Muscle of leg (tissue), 11 donors: ENCODE results near the gene DSCAML1. TPM values are rescaled to one million over a fixed set of nuclear protein-coding genes. Genes with fewer than 3 reads are reported as not detected.

Experiments used
- DNase-seq: peaks from one replicate; pipeline ENCODE4 v3.0.0; 2013
- H3K27ac ChIP-seq: one replicate; pipeline ENCODE4 v1.5.1; 2013; ENCODE audit warnings: mild to moderate bottlenecking, low read length, control low read depth
- H3K27me3 ChIP-seq: one replicate; pipeline ENCODE4 v1.6.1; 2013; ENCODE audit warnings: low read length; ENCODE audit not compliant: control insufficient read depth, insufficient read depth
- H3K36me3 ChIP-seq: one replicate; pipeline ENCODE4 v1.6.1; 2013; ENCODE audit warnings: low read length; ENCODE audit not compliant: control insufficient read depth, insufficient read depth
- H3K4me1 ChIP-seq: one replicate; pipeline ENCODE4 v1.6.1; 2013; ENCODE audit warnings: low read length; ENCODE audit not compliant: control insufficient read depth, insufficient read depth
- H3K4me3 ChIP-seq: one replicate; pipeline ENCODE4 v1.5.1; 2013; ENCODE audit warnings: low read length, control low read depth
- H3K9me3 ChIP-seq: replicated peaks from 2 replicates; pipeline ENCODE4 v1.6.1; 2013; ENCODE audit warnings: low read depth, low read length; ENCODE audit not compliant: control insufficient read depth
- WGBS: methylation state at CpG from one replicate; pipeline ENCODE4 v1.1.5; 2013; ENCODE audit warnings: missing lambda C conversion rate; ENCODE audit not compliant: insufficient coverage; 5-methylcytosine and 5-hydroxymethylcytosine counted together
- polyA plus RNA-seq, 8 donors: library from polyadenylated mRNA; unstranded; fragments of 120-200 nt; gene quantifications; one replicate each; pipeline versions ENCODE4 v1.2.1 to v1.2.3, GENCODE V29; 2013; ENCODE audit warnings: inconsistent platforms in 1 of 8, low replicate concordance in 1 of 8; ENCODE audit not compliant: insufficient read length in 8 of 8, insufficient read depth in 1 of 8
- total RNA-seq: library from RNA; stranded (reverse); fragments of 120-200 nt; gene quantifications from one replicate; pipeline ENCODE4 v1.2.4, GENCODE V29; 2013

The DSCAML1 gene
- total and polyA plus RNA-seq, 9 donors: 0.28 to 0.80 (median 0.60) TPM

DNA sequence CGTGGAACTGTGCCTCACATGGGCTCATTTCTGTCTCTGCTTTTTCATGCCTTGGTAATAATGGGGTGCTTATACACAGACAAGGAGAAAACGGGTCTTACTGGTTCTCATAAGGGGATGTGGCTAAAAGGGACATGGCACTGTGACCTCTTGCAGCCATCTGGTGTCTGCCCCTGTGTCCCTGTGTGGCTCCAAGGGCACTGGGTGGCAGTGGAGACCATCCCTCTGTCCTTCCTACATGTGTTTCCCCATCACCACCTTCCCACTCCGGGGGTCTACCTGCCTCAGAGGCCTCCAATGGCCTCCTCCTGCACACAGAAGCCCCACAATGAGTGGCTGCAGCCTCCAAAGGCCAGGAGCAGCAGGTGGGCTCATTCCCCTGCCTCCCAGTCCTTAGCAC, 248.1 kb downstream of the DSCAML1 start:
- 71% methylated on average over 1 of the region's 3 CpGs for WGBS

DNA sequence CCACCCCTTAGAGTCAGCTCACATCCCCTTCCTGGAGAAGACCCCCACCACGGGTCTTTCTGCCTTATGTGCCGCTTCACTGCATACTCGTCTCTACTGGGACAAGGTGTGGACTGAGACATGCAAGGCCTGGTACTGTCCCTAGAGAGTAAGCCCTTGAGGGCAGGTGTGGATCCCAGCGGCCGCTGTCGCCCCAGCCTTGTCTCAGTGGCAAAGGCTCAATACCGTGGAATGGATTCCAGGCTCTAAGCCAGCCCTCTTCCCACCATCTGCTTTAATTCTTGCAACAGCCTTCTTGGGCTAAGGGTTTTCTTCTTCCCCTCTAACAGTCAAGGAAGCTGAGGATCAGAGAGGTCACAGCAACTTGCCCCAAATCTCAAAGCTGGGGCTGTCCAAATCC, 249.1 kb downstream of the DSCAML1 start:
- H3K4me1 ChIP-seq: peaks cover 8% of the 10 kb centered on the region
- H3K4me3 ChIP-seq: no peak overlapping the region
- no peak for DNase-seq
- no peaks in the 10 kb centered on the region for H3K36me3 ChIP-seq
- peaks cover 7% of the 10 kb centered on the region for H3K27me3 ChIP-seq
- WGBS: 56% methylated on average over 5 of the region's 7 CpGs
- H3K27ac ChIP-seq: no peak overlapping the region
- no peaks in the 10 kb centered on the region for H3K9me3 ChIP-seq

More for the DNA sequence above, 248.1 kb downstream of the DSCAML1 start:
- Histone ChIP-seq H3K27ac (no peak overlapping the region), H3K9me3 (no peaks in the 10 kb centered on the region), H3K4me1 (peaks cover 8% of the 10 kb centered on the region), H3K36me3 (no peaks in the 10 kb centered on the region), H3K27me3 (peaks cover 7% of the 10 kb centered on the region), H3K4me3 (no peak overlapping the region)
- no peak for DNase-seq

DNA sequence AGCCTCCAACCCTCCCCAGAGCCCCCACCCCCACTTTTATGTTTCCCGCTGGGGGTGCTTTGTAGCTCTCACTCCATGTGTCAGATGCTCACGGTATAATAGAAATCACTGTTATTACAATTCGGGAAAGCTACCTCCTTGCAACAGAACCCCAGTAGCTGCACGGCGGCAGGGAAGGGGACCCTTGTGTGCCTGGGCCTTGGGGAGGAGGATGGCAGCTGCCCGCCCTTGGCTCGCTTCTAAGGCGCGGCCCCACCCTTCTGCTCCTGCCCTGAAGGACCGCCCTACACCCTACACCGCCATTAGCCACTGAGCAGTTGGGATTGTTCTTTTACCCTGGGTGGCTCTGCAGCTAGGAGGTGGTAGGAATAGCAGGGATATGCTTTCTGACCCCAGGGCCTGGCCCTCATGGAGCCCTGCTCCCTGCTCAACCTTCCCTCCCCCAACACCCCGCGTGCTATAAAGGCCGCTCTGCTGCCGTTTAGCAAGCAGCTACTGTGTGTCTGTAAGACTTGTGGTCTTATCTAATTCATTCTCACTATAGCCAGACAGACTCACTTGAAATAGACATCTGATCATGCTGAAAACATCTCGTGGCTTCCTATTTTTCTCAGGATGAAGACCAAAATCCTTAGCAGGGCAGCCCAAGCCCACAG, 249.7 kb downstream of the DSCAML1 start:
- peaks cover 9% of the 10 kb centered on the region for H3K27me3 ChIP-seq
- H3K27ac ChIP-seq: no peak overlapping the region
- peaks cover 8% of the 10 kb centered on the region for H3K4me1 ChIP-seq
- no peak for DNase-seq
- no peaks in the 10 kb centered on the region for H3K9me3 ChIP-seq
- WGBS: 65% methylated on average over 4 of the region's 16 CpGs
- H3K36me3 ChIP-seq: no peaks in the 10 kb centered on the region
- H3K4me3 ChIP-seq: no peak overlapping the region

DNA sequence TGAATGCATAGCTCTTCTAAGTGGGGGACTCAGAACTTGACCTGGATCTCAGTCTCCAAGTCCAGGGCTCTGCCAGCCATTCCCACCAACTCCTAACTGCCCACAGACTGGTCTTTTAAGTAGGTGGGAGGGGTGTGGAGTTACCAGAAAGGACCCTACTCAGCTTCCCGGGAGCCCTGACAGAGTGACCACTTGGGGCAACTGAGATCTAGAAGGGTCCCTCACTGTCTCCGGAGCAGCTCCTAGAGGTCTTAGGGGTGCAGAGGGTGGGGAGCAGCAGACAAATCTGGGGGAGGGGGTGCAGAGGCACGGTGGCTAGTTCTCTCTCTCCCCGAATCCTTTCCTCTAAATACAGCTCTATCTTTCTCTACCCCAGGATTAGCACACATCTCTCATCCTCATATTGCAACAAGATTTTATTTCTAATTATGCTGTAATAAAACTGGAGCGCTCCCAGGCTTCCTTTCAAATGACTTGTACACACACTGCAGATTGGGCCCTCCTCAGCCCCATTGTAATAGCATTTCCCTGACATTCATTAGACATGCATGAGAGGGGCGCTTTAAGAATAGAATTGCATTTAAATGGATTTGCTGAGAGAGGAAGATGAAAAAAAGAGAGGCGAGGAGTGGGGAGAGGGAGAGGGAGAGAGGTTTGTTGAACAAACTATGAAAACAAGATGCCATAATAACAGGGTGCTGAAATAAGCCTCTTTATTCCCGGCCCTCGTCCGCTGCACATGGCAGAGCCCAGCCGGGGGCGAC, 250.4 kb downstream of the DSCAML1 start:
- DNase-seq: no peak
- no peak overlapping the region for H3K4me3 ChIP-seq
- WGBS: 57% methylated on average over 7 of the region's 12 CpGs

DNA sequence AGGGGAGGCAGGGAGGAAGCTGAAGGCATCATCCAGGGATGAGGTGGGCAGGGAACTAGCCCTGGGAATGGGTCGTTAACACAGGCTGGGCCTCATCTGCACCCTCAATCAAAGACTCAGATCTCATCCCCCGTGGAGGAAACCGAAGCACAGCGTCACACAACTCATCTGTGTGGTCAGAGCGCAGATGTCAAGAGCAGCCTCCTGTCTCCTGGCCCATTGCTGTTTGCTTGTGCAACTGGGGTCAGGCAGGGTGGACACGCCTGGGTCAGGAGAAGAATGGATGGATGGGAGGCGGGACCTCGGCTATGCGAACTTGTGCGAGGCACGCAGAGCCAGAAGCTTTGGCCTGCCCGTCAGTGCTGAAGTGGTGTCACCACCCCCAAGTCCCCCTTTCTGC, 251.3 kb downstream of the DSCAML1 start:
- H3K4me1 ChIP-seq: peaks cover 8% of the 10 kb centered on the region
- WGBS: 90% methylated on average over 10 of the region's 12 CpGs
- H3K4me3 ChIP-seq: no peak overlapping the region
- no peaks in the 10 kb centered on the region for H3K9me3 ChIP-seq
- no peak for DNase-seq
- H3K36me3 ChIP-seq: no peaks in the 10 kb centered on the region
- H3K27me3 ChIP-seq: peaks cover 4% of the 10 kb centered on the region
- H3K27ac ChIP-seq: no peak overlapping the region

More for the DNA sequence above, 250.4 kb downstream of the DSCAML1 start:
- peaks cover 8% of the 10 kb centered on the region for H3K4me1 ChIP-seq
- no peaks in the 10 kb centered on the region for H3K9me3 ChIP-seq
- no peak overlapping the region for H3K27ac ChIP-seq
- peaks cover 8% of the 10 kb centered on the region for H3K27me3 ChIP-seq
- H3K36me3 ChIP-seq: no peaks in the 10 kb centered on the region

DNA sequence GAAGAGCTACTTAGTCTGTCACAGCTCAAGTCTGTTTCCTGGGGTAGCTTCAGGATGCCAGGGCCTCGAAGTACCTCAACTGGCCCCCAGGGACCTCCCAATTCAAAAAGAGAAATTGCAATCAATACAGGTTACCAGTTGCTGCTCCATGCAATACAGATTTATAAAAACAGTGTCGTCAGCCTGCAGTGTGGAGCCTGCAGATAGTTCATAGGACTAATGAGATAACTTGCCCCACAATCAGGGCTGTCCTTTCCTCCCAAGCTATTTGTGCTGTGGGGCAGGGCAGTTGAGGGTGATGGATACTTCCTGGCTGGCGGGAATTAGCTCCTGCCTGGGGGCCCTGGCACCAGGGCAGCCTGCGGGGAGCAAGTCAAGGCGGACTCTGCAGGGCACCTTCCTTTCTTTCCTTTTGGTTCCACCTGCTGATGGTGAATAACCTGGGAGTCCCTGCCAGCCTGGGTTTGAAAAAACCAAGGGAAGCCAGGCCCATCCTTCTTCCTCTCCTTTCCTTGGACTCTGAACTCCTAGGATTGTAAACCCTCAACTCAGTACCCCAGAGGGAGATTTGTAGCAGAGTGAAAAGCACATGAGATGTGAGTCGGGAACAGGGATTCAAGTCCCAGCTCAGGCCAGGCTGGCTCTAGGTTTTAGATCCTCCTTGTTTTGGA, 252.8 kb downstream of the DSCAML1 start:
- peaks cover 4% of the 10 kb centered on the region for H3K27me3 ChIP-seq
- 78% methylated on average over 3 of the region's 6 CpGs for WGBS
- DNase-seq: no peak
- H3K27ac ChIP-seq: no peak overlapping the region
- no peaks in the 10 kb centered on the region for H3K9me3 ChIP-seq
- peaks cover 8% of the 10 kb centered on the region for H3K4me1 ChIP-seq
- H3K4me3 ChIP-seq: no peak overlapping the region
- H3K36me3 ChIP-seq: no peaks in the 10 kb centered on the region

DNA sequence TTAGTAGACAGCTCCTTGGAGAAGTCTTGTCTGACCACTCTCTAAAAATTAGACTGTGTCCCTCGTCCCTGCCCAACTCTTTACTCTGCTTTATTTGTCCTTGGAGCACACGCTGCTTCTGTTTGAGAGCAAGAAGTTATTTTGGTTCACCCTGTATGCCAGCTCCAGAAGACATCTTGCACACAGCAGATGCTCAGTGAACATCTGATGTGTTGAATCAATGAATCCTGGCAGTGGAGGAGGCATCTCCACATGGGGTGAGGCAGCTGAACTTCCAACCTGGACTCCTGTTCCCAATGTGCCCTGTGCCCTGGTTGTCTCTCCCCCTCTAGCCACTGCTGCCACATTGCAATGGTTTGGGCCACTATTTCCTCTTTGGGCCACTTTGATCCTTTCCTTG, 255.8 kb downstream of the DSCAML1 start:
- WGBS: no CpG with 5 or more reads among the region's 2 CpGs
- DNase-seq: no peak
- Histone ChIP-seq H3K4me3 (no peak overlapping the region), H3K9me3 (no peaks in the 10 kb centered on the region), H3K27me3 (peaks cover 8% of the 10 kb centered on the region), H3K27ac (no peak overlapping the region), H3K36me3 (no peaks in the 10 kb centered on the region), H3K4me1 (peaks cover 7% of the 10 kb centered on the region)

DNA sequence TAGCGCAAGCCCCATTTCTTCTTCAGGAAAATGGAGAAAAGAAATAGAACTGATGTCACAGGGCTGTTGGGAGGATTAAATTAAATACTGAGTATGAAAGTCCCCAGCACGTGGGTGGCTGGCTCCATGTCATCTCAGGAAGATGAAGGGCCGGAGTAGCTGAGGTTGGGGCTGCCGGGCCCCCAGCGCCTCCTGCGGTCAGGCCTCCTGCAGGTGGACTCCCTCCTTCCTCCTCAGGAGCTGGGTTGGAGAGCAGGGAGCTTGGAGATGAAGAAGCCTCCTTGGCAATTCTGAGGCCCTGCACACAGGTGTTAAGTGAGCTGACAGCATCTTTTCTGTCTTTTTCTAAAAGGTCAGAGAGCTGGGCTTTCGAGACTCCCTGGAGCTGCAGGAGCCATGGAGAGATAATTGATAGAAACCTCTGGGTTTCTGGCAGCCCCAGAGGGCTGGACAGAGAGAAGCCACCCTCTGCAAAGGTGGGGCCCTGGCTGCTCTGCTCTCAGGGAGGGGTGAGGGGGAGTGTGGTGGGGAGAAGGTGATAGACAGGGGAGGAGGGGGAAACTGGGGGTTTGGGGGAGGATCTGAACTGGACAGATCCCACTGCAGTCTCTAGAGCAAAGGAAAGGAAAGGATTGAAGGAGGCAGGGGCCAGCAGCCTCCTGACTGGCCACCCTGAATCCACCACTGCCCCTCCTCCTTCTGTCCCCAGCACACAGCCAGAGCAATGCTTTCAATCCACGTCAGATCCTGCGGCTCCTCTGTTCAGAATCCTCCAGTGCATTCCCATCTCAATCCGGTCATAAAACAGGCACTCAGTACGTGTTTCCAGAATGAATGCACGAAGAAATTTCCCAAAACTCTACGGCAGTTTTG, 258.5 kb downstream of the DSCAML1 start:
- no peak overlapping the region for H3K4me3 ChIP-seq
- H3K36me3 ChIP-seq: no peaks in the 10 kb centered on the region
- H3K27ac ChIP-seq: no peak overlapping the region
- peaks cover 11% of the 10 kb centered on the region for H3K4me1 ChIP-seq
- peak; percentile 87 for DNase-seq
- peaks cover 15% of the 10 kb centered on the region for H3K27me3 ChIP-seq
- 5% methylated on average over 7 of the region's 13 CpGs for WGBS
- no peaks in the 10 kb centered on the region for H3K9me3 ChIP-seq

DNA sequence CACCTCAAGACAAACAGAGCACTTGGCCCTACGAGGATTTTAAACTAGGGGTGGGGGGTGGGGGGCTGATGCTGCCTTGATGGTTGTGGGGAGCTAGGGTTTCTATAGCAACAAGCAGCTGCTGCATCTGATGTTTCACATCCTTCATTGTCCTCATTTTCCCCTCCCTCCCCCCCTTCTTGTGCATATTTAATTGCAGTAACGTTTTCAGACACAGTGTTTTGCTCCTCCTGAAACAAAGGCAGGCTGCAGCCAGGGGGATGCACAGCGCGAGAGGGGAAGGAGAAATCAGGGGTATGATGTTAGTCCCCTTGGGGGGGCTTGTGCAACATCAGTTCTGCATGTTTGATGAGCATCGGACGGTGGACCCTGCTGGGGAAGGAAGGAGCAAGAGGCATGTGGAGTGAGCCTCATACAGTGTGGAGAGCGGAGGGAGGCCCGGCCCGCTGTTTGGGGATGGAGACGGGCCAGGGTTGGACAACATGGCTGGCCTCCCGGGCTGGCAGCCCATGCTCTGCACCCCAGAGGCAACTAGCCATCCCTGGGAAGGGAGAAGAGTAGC, 261.1 kb downstream of the DSCAML1 start:
- no peaks in the 10 kb centered on the region for H3K9me3 ChIP-seq
- 29% methylated on average over 6 of the region's 11 CpGs for WGBS
- peaks cover 11% of the 10 kb centered on the region for H3K27me3 ChIP-seq
- H3K27ac ChIP-seq: no peak overlapping the region
- no peak overlapping the region for H3K4me3 ChIP-seq
- peaks cover 11% of the 10 kb centered on the region for H3K4me1 ChIP-seq
- no peaks in the 10 kb centered on the region for H3K36me3 ChIP-seq
- DNase-seq: no peak
